ENCODE measurements around the gene ANKRD7. TPM values are rescaled to one million over a fixed set of nuclear protein-coding genes. Genes with fewer than 3 reads are reported as not detected.

Gene ANKRD7
- total RNA-seq, 1 experiment from 2014 or later: 1.7 TPM

GRCh38 chr7:118175740-118176139, 48.8 kb upstream of the ANKRD7 start:
- no peaks in the 10 kb centered on the region for H3K9me3 Mint-ChIP-seq
- ATAC-seq (no peak), DNase-seq (ENCODE audit: low spot score) (no peak)
- H3K27me3 Mint-ChIP-seq (ENCODE audit: low read depth): no peaks in the 10 kb centered on the region
- H3K27ac Mint-ChIP-seq: no peak overlapping the region
- ChIA-PET POLR2A (no interaction called here), CTCF (no interaction called here)
- no peak overlapping the region for H3K4me3 Mint-ChIP-seq
- TF ChIP-seq NR2C2 (CRISPR knock-in tag; IDR thresholded peaks at IDR 0.05) (no peak), NR3C1 (CRISPR knock-in tag; conservative IDR thresholded peaks at IDR 0.05; ENCODE audit: low read depth) (no peak), ZNF281 (CRISPR knock-in tag; IDR thresholded peaks at IDR 0.05) (no peak), OVOL2 (CRISPR knock-in tag; IDR thresholded peaks at IDR 0.05; ENCODE audit: borderline replicate concordance) (no peak)
- H3K4me1 Mint-ChIP-seq: peaks cover 3% of the 10 kb centered on the region
- H3K36me3 Mint-ChIP-seq: no peaks in the 10 kb centered on the region

- ATAC-seq (no peak), DNase-seq (ENCODE audit: low spot score) (no peak)
- Mint-ChIP-seq H3K4me1 (peaks cover 10% of the 10 kb centered on the region), H3K27me3 (ENCODE audit: low read depth) (no peaks in the 10 kb centered on the region), H3K27ac (no peak overlapping the region), H3K9me3 (no peaks in the 10 kb centered on the region), H3K36me3 (no peaks in the 10 kb centered on the region), H3K4me3 (no peak overlapping the region)
- ChIA-PET POLR2A (no interaction called here), CTCF (no interaction called here)
- TF ChIP-seq ATF6 (CRISPR knock-in tag; IDR thresholded peaks at IDR 0.05) (no peak), NFE2L1 (CRISPR knock-in tag; IDR thresholded peaks at IDR 0.05) (no peak), ZBTB43 (CRISPR knock-in tag; IDR thresholded peaks at IDR 0.05) (no peak), GRHL2 (CRISPR knock-in tag; IDR thresholded peaks at IDR 0.05; ENCODE audit: insufficient replicate concordance, severe bottlenecking) (no peak), ATF2 (CRISPR knock-in tag; IDR thresholded peaks at IDR 0.05; ENCODE audit: borderline replicate concordance, low read depth) (no peak), NFATC4 (CRISPR knock-in tag; IDR thresholded peaks at IDR 0.05) (no peak), PRRX2 (CRISPR knock-in tag; IDR thresholded peaks at IDR 0.05) (no peak), HMGA2 (CRISPR knock-in tag; IDR thresholded peaks at IDR 0.05) (no peak), GTF2I (CRISPR knock-in tag; conservative IDR thresholded peaks at IDR 0.05) (no peak), ZNF138 (CRISPR knock-in tag; conservative IDR thresholded peaks at IDR 0.05) (no peak), ELF4 (CRISPR knock-in tag; IDR thresholded peaks at IDR 0.05; ENCODE audit: low read depth) (no peak), ZNF317 (CRISPR knock-in tag; IDR thresholded peaks at IDR 0.05; ENCODE audit: borderline replicate concordance, low read depth) (no peak)
- TF ChIP-seq, protein P1, sequence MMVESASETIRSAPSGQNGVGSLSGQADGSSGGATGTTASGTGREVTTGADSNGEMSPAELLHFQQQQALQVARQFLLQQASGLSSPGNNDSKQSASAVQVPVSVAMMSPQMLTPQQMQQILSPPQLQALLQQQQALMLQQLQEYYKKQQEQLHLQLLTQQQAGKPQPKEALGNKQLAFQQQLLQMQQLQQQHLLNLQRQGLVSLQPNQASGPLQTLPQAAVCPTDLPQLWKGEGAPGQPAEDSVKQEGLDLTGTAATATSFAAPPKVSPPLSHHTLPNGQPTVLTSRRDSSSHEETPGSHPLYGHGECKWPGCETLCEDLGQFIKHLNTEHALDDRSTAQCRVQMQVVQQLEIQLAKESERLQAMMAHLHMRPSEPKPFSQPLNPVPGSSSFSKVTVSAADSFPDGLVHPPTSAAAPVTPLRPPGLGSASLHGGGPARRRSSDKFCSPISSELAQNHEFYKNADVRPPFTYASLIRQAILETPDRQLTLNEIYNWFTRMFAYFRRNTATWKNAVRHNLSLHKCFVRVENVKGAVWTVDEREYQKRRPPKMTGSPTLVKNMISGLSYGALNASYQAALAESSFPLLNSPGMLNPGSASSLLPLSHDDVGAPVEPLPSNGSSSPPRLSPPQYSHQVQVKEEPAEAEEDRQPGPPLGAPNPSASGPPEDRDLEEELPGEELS (CRISPR knock-in tag; IDR thresholded peaks at IDR 0.05): no peak
- TF ChIP-seq, protein P2, sequence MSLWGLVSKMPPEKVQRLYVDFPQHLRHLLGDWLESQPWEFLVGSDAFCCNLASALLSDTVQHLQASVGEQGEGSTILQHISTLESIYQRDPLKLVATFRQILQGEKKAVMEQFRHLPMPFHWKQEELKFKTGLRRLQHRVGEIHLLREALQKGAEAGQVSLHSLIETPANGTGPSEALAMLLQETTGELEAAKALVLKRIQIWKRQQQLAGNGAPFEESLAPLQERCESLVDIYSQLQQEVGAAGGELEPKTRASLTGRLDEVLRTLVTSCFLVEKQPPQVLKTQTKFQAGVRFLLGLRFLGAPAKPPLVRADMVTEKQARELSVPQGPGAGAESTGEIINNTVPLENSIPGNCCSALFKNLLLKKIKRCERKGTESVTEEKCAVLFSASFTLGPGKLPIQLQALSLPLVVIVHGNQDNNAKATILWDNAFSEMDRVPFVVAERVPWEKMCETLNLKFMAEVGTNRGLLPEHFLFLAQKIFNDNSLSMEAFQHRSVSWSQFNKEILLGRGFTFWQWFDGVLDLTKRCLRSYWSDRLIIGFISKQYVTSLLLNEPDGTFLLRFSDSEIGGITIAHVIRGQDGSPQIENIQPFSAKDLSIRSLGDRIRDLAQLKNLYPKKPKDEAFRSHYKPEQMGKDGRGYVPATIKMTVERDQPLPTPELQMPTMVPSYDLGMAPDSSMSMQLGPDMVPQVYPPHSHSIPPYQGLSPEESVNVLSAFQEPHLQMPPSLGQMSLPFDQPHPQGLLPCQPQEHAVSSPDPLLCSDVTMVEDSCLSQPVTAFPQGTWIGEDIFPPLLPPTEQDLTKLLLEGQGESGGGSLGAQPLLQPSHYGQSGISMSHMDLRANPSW (CRISPR knock-in tag; conservative IDR thresholded peaks at IDR 0.05; ENCODE audit: low read depth): no peak
- TF ChIP-seq, protein P3, sequence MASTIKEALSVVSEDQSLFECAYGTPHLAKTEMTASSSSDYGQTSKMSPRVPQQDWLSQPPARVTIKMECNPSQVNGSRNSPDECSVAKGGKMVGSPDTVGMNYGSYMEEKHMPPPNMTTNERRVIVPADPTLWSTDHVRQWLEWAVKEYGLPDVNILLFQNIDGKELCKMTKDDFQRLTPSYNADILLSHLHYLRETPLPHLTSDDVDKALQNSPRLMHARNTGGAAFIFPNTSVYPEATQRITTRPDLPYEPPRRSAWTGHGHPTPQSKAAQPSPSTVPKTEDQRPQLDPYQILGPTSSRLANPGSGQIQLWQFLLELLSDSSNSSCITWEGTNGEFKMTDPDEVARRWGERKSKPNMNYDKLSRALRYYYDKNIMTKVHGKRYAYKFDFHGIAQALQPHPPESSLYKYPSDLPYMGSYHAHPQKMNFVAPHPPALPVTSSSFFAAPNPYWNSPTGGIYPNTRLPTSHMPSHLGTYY (CRISPR knock-in tag; IDR thresholded peaks at IDR 0.05): no peak
- TF ChIP-seq, protein P4, sequence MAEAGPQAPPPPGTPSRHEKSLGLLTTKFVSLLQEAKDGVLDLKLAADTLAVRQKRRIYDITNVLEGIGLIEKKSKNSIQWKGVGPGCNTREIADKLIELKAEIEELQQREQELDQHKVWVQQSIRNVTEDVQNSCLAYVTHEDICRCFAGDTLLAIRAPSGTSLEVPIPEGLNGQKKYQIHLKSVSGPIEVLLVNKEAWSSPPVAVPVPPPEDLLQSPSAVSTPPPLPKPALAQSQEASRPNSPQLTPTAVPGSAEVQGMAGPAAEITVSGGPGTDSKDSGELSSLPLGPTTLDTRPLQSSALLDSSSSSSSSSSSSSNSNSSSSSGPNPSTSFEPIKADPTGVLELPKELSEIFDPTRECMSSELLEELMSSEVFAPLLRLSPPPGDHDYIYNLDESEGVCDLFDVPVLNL (CRISPR knock-in tag; IDR thresholded peaks at IDR 0.05; ENCODE audit: borderline replicate concordance, low read depth): no peak
Measured at GRCh38 chr7:118179191-118179590, 45.3 kb upstream of the ANKRD7 start.

Measured in WTC11 (cell line).